ENCODE results near the gene OR10G7.
A peak's percentile ranks its signal among the peaks of the same experiment; 100 is the strongest.

OR10G7 gene, protein sequence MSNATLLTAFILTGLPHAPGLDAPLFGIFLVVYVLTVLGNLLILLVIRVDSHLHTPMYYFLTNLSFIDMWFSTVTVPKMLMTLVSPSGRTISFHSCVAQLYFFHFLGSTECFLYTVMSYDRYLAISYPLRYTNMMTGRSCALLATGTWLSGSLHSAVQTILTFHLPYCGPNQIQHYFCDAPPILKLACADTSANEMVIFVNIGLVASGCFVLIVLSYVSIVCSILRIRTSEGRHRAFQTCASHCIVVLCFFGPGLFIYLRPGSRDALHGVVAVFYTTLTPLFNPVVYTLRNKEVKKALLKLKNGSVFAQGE

DNA sequence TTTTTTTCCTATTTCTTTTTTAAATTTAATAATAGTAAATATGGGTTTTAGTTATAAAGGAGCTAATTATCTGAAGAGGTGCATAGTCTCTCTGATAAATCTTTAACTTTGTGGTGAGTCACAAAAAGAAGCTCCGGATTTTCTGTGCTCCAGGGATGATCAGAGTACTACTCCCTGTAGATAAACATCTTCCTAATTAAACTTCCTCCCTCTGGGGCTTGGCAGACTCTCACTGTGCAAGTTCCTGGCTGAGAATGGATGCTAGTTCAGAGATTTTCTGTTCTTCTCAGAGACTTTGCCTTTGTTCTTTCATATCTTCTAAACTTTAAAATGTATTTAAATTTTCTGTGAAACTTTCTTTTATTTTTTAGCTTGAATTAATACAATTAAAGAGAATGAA is at the start of gene OR10G7:
OR10G7 (minus strand) TSS at position 72 of the 400 bp plus-strand sequence. CDS start 2,324 bp downstream, outside the sequence.
- no peak for DNase-seq

DNA sequence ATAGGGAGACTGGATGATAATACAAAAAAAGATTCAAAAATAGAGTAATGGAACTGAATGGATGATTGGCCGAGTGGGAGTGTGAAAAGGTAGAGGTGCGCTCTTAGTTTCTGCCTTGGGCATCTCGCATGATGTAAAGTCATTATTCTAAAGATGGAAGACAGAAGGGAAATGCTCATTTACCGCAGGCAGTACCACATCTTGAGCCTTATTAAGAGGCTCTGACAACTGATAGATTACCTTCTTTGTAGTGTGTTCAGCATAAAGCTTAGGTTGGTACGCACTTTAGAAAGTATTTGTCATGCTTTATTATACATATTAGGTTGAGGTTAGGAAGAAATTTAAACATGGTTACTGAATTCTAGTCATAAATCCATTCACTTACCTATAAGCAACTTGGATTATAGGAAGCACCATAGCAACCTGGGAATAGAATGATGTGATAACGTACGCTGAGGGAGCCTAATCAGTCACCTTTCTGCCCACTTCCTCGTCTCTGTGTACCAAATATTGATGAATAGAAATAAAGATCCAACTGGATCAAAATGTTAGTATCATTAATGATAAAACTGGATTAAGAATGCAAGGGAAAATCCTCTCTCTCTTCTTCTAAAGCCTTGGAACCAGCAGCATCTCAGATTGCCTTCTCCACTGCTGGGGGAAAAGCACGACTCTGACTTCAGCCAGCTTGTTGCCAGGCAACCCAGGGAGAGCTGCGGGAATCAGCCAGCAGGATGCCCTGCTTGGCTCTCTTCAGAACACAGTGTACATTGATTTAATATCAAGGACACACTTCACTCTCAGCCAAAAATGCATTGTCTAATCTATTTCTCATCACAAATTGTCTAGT is 45.1 kb upstream of the OR10G7 start:
- no peak for DNase-seq

DNA sequence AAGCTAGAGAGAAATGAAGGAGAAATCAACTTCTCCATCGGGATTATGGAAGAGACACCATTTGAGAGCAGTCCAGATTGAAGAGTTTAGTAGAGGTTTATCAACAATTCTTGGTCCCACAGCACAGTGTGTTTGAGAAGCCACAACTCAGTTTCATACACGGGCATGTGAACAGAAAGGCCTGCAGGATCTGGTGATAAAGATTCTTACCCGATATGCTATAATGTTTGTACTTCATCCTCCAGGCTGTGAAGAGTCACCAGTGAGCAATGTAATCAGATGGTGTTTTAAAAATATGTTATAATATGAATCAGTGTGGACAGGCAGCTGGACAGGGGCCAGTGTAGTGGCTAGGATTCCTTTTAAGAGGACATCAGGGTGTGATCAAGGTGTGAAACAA is 44.5 kb upstream of the OR10G7 start:
- DNase-seq, result no peak

DNA sequence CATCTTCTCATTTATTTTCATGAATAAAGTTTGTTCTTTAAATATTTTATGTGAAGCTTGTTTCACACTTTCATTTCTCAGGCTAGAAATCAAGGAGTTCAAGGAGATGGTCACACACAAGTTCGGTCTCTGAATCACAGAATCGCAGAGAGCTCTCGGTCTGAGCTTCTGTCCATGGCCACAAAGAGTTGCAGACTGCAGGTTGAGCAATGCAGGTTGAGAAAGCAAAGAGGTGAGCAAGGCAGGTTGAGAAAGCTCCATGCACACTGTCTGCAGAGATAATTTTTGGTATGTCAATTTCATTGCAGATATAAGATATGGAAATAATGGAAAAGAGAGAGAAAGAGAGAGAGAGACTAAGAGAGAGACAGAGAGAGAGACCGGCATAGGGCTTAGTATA is 41.2 kb upstream of the OR10G7 start:
- DNase-seq, result no peak

DNA sequence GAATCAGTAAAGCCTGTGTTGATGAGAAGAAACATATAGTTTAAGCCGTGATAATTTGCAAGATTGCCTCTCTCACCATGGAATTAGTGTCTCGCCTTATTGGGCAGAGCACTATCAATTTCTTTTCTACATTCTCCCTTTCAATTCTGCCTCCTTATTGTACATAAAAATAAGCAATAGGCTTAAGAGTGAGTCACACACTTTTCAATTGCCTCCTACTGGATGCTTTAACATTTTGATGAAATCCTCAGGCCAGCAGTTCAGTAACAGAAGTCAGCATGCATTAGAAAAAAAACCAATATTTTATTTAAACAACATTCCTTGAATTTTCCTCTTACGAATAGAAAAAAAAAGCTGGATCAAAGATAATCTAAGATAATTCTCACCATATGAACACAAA is 40.4 kb upstream of the OR10G7 start:
- DNase-seq, result no peak

DNA sequence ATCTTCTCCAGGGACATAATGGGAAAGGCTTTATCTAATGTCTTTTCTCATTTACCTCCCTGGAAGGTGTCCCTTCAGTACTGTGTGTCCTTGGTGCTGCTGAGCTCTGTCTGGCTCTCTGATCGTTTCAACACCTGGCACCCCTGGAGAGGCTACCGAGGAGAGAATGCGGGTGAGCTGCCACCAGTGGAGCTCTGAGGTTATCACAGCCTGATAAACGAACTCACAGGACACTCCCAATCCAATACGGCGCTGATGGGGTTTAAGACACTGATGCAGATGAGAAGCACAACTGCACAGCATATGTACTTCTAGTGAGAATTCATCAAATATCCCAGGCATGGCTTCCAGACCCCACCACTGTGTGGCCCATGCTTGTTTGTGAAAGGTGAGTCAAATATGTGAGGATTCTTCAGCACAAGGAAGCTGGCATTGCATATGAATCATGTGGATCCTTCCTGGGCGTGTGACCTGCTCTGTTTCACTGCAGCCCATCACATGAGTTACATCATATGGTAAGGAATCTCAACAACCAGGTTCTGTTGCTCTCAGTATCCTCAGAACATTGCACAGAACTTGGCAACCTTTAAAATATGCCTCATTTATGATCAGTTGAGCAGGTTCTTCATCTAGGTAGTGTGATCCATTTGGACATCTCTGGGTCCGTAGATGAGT is 39.3 kb upstream of the OR10G7 start:
- no peak for DNase-seq

DNA sequence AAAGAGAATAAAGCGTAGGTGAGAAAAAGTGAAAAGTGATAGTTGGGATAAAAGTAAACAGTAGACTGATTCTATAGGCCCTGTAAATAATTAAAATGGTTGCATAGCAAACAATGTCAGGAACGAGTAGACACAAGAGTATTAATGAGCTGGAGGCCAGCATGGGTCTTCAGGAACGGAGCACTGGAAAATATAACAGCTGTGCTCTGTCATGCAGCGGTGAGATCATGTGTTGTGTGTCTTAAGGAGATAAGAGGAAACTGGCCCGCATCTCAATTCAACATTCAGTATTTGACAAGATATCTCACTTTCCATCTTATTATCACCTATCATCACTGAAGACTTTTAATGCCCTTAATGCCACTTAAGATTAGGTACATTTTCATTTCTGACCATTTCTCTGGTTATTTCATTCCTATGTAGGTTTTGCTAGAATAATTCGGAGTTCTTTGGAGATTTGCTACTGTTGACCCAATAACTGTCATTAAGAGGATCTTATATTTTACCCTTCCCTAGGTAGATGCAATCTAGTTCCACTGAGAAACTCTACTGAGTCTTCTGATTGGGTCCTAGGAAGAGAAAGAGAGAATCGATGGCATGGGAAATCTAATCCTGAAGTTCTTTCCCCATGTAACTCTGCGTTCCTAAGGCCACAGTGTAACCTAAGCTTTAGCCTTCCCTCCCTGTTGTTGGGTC is 38.7 kb upstream of the OR10G7 start:
- no peak for DNase-seq

DNA sequence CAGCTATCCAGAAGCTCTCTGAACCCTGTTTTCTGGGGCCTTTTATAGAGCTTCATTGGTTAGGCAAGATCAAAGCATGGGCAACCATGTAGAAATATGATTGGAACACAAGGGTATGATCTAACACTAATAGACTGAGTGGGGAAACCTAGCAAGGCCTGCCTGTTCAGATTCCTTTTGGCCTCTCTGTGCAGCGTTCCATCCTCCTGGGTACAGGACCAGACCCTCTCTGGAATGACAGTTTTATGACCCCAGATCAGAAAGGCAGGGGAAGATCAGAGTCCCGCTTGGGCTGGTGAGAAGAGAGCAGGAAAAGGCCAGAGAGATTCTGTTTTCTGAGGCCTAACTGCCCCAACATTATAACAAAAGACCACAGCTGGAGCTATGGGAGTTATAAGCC is 37.5 kb upstream of the OR10G7 start:
- no peak for DNase-seq

DNA sequence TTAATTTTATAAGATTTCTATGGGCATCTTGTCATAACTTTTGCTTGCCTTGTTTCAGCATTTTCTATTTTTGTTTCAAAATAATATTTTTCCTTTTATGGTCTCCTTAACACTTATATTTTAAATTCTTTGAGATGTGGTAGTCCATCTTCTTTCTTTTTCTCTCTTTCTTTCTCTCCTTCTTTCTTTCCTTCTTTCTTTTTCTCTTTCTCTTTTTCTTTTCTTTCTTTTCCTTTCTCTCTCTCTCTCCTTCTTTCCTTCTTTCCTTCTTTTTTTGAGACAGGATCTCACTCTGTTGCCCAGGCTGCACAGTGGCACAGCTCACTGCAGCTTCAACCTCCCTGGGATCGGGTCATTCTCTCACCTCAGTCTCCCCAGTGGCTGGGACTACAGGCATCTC is 36.1 kb upstream of the OR10G7 start:
- no peak for DNase-seq

DNA sequence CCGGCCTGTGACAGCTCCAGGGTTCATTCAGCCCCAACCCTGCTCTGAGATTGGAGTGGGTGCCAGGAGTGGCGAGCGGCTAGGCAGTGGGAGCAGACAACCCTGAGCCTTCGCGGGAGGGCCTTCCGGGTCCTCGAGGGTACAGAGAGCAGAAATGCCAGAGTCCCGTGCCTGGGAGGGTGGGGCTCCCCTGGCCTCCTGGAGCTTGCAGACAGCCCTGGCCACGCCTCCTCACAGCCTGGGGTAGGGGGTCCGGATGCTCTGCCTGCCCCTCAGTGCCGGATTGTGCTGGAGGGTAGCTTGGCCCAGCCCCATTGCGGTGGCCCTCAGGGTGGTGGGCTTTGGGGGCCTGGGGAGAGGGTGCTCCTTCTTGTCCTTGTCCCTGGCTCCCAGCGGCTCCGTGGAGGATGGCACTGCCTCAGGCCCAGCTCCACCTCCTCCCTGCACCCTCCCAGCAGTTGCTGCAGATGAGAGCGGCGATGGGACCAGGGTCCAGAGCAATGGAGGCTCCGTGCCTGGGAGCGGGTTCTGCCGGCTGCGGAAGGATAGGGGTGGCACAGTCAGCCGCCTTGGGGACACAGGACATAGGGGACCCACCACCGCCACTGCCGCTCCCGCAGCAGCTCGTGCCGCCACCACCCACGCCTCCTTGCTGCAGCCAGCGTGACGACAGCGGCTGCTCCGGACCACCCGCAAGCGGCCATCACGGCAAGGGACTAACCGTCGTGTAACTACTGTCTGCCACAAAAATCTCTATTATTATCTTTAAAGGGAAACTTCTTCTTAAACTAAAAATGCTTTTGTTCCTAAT is 34.9 kb upstream of the OR10G7 start:
- DNase-seq, result no peak

DNA sequence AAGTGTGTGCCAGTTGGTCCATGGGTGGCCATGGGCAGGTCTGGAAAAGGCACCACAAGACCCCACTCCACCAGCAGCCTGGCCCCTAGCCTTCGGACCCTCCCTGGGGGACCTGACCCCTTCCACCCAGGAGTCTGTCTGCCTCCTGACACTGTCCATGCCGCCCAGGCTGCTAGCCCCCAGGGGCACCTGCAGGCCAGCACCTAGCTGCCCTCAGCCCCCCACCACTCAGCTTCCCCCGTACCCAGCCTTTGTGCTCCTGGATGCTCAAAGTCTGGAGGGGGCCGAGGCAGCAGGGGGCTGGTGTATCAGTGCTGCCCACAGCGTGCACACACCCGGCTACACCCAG is 34.3 kb upstream of the OR10G7 start:
- no peak for DNase-seq

DNA sequence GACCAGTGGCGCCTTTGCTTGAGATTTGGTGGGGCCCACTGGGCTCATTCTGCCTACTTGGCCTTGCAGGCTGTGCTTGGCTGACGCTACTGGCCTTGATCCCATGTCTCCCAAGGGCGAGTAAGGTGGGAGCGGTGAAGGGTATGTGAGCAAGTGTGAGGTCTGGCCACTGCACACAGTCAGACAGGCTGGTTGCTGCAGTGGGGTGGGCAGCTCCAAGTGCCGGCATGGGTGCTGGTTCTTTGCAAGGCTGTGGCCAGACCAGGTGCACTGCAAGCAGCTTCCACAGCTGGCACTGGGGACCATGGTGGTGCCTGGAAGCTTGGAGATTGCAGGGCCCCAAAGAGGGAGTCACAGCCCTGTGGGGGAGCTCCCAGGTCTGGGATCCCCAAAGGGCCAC is 33.4 kb upstream of the OR10G7 start:
- no peak for DNase-seq

DNA sequence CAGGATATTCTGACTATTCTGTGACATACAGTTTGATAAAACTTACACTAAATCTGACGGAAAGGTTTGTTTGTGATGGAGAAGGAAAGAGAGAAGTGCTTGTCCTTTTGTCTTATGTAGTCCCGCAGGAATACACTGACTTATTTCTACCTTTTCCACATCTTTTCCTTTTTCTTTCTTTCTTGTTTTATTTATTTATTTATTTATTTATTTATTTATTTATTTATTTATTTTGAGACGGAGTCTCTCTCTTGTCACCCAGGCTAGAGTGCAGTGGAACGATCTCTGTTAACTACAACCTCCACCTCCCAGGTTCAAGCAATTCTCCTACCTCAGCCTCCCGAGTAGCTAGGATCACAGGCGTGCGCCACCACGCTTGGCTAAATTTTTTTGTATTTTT is 31.0 kb upstream of the OR10G7 start:
- no peak for DNase-seq

DNA sequence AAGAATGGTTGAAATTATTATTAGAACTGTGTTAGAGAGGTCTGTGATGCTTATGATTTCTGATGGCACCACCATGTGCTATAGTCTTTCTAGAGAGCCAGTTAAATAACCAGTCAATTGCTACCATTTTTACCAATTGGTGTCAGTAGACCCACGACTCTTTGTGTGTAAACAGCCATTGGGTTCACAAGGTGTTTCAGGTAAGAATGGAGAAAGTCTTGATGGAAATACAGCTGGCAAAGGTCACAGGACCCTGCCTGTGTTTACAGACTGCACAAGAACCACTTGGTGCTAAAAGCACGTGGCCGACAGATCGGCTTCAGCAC is 30.5 kb upstream of the OR10G7 start:
- no peak for DNase-seq

DNA sequence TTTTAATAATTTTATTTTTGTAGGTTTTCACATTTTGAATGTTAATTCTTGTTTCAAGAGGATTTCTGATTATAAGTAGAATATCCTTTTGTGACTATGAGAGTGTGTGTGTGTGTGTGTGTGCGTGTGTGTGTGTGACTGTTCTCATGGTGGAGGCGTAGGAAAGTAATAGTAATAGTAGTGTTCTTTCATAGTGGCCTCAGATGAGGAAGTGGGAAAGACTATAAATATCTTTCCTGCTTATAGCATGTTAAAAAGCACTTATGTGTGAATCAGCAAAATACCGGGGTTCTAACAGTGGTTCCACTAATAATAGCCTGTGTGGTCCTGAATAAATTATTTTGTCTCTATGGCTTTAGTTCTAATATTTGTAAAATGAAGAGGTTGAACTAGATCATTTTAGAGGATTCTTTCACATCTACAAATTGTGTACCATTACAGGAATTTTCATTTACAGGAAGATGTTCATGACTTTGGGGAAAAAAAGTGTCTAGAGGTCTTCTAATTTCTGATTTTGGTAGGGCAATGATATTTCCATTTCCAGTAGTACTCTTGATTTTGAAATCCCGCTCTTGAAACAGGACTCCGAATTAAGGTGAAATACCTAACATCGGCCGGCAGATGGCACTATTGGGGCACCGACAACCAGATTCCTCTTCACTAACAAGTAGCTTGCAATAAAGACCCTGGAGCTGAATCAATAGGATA is 29.9 kb upstream of the OR10G7 start:
- DNase-seq, result peak; percentile 30 to 45

DNA sequence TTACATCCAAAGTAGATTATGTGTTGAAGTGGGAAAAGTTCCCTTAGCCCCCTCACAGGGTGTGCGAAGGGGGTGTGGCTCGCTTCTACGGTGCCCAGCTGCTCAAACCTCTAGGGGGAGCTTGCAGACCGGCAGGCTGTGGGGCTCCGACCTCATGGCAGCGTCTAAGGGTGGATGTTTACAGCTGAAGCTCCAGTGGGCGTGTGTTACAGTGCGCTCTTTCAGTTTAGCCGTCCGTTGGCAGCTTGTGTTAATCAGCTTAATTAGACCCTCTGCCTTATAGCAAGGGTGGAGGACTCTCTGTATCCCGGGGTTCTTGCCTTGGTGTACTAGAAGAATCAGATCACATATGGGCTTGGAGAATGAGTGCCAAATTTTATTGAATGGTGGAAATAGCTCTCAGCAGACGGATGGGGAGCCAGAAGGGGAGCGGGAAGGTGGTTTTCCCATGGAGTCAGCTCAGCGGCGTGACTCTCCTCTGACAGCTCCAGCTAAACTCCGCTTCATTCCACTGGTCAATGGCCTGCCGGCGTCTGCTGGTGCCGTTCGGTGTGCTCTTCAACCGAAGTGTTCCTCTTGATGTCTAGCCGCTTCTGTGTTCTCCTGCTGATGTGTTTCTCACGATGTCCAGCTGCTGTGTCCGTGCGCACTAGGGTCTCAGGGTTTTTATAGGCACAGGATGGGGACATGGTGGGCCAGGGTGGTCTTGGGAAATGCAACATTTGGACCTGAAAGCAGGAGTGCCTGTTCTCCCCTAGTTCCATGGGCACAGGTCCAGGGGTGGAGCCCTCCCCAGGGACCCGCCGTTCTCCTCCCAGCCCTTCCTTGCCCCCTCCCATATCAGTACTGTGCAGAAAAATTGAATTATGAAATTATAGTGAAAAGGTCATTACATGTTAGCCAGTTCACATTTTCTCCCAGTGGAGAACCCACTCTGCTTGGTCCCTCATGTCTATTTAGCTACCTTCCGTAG is 28.6 kb upstream of the OR10G7 start:
- DNase-seq, result peak; percentile 49 to 70

DNA sequence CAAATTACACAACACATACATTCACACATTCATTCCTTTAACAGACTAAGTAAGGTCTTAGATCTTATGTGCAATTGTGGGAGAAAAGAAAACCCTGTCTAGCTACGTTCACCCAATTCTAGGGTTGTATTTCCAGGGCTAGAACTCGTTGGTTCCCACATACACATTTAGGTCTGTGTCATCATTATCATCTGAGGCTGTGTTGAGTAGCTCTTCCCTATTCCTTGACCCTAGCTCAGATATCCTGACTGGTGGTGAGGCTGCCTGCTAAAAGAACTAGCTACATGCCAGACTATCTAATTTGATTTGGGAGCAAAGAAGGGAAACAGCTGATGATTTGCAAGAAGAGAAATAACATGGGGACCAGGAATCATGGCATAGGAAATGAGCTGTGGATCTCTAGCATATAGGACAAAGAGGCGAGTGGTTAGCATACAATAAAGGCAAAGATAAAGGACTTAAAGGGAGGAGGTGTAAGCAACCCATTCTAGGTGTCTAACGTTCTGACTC is 27.5 kb upstream of the OR10G7 start:
- DNase-seq, result no peak

DNA sequence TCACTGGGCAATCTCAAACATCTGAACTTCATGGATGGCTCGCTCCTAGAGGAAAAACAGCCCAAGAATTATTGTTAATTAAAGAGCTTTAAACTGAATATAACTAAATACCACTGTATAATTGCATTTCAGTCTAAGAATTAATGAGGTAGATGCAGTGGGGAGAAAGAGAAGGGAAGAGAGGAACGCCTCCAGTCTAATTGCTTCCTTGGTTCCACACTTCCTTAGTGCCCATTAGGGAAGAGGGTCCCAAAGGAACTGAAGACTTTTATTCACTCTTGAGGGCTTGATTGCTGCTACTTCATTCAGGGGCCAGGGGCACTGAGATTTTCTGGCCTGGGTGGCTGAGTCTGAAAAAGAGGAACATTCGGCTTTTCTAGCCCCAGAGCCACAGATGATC is 11.8 kb upstream of the OR10G7 start:
- no peak for DNase-seq

DNA sequence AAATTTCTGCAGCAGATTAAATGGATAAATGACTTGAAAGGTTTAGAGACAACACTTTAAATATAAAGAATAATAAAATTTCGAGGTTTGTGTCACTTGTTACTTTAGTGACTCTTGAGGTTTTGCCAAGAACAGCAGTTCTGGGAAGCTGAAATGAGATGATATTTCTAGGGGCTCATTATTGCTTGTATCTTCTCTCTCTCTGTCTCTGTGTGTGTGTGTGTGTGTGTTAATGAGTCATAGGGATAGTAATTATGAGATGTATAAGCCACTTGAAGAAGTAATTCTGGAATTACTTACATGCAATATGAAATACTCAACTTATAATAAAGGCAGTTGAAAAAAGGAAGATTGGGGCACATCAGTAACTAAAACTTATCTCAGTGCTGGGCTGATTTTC is 9.6 kb upstream of the OR10G7 start:
- DNase-seq, result no peak

DNA sequence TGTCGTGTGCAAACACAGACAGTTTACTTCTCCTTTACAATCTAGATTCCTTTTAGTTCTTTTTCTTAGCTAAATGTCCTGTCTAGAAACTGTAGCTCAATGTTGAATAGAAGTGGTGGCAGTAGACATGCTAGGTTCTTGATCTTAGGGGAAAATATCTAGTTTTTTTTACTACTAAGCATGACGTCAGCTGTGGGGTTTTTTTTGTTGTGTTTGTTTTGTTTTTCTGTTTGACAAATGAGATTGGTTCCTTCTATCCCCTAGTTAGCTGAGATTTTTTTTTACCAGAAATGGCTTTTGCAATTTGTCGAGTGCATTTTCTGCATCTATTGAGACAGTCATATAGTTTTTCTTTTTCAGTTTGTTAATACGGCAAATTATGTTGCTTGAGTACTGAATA is 2.3 kb upstream of the OR10G7 start:
- DNase-seq, result no peak

All from SHP77 (cell line).